Ishikawa (cell line): ENCODE measurements around the gene SLC35G6.

Experiments
- CEBPB ChIP-seq: IDR thresholded peaks from 2 replicates; pipeline ENCODE4 v1.6.1; 2012
- CREB1 ChIP-seq: IDR thresholded peaks from 2 replicates; pipeline ENCODE4 v1.6.1; 2012; ENCODE audit warnings: low read depth
- EGR1 ChIP-seq: IDR thresholded peaks from 2 replicates; pipeline ENCODE4 v1.6.1; 2012
- EP300 ChIP-seq: IDR thresholded peaks from 2 replicates; pipeline ENCODE4 v1.6.1; 2012; ENCODE audit warnings: borderline replicate concordance
- FOXM1 ChIP-seq: IDR thresholded peaks from 2 replicates; pipeline ENCODE4 v1.6.1; 2012; ENCODE audit warnings: low read depth, borderline replicate concordance
- MAX ChIP-seq: IDR thresholded peaks from 2 replicates; pipeline ENCODE4 v1.6.1; 2012
- NFIC ChIP-seq: IDR thresholded peaks from 2 replicates; pipeline ENCODE4 v1.6.1; 2012
- RAD21 ChIP-seq: IDR thresholded peaks from 2 replicates; pipeline ENCODE4 v1.6.1; 2012; ENCODE audit warnings: low read depth
- TAF1 ChIP-seq: IDR thresholded peaks from 2 replicates; pipeline ENCODE4 v1.6.1; 2012; ENCODE audit warnings: low read depth, mild to moderate bottlenecking
- TCF12 ChIP-seq: IDR thresholded peaks from 2 replicates; pipeline ENCODE4 v1.6.1; 2012; ENCODE audit warnings: low read depth
- TEAD4 ChIP-seq: IDR thresholded peaks from 2 replicates; pipeline ENCODE4 v1.6.1; 2012
- USF1 ChIP-seq: IDR thresholded peaks from 2 replicates; pipeline ENCODE4 v1.6.1; 2012
- YY1 ChIP-seq: IDR thresholded peaks from 2 replicates; pipeline ENCODE4 v1.6.1; 2012; ENCODE audit warnings: low read depth
- ZBTB7A ChIP-seq: IDR thresholded peaks from 2 replicates; pipeline ENCODE4 v1.6.1; 2012; ENCODE audit warnings: low read depth
- TF ChIP-seq, protein P1 (sequence below): IDR thresholded peaks from 2 replicates; pipeline ENCODE4 v1.6.1; 2012; ENCODE audit warnings: low read depth, mild to moderate bottlenecking

Gene SLC35G6

GRCh38 chr17:7512824-7513540 is 31.7 kb downstream of the SLC35G6 start:
- no peak for TF ChIP-seq ZBTB7A
- no peak for TF ChIP-seq CEBPB
- TF ChIP-seq, protein P1, sequence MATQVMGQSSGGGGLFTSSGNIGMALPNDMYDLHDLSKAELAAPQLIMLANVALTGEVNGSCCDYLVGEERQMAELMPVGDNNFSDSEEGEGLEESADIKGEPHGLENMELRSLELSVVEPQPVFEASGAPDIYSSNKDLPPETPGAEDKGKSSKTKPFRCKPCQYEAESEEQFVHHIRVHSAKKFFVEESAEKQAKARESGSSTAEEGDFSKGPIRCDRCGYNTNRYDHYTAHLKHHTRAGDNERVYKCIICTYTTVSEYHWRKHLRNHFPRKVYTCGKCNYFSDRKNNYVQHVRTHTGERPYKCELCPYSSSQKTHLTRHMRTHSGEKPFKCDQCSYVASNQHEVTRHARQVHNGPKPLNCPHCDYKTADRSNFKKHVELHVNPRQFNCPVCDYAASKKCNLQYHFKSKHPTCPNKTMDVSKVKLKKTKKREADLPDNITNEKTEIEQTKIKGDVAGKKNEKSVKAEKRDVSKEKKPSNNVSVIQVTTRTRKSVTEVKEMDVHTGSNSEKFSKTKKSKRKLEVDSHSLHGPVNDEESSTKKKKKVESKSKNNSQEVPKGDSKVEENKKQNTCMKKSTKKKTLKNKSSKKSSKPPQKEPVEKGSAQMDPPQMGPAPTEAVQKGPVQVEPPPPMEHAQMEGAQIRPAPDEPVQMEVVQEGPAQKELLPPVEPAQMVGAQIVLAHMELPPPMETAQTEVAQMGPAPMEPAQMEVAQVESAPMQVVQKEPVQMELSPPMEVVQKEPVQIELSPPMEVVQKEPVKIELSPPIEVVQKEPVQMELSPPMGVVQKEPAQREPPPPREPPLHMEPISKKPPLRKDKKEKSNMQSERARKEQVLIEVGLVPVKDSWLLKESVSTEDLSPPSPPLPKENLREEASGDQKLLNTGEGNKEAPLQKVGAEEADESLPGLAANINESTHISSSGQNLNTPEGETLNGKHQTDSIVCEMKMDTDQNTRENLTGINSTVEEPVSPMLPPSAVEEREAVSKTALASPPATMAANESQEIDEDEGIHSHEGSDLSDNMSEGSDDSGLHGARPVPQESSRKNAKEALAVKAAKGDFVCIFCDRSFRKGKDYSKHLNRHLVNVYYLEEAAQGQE: no peak
- no peak for TF ChIP-seq EGR1
- TF ChIP-seq CREB1: no peak
- TF ChIP-seq EP300: no peak
- TF ChIP-seq FOXM1: no peak
- no peak for TF ChIP-seq NFIC
- TF ChIP-seq RAD21: no peak
- no peak for TF ChIP-seq YY1
- no peak for TF ChIP-seq TCF12
- no peak for TF ChIP-seq TEAD4
- TF ChIP-seq MAX: no peak
- no peak for TF ChIP-seq USF1
- no peak for TF ChIP-seq TAF1

- TF ChIP-seq NFIC (no peak), FOXM1 (no peak), TCF12 (no peak), ZBTB7A (no peak), USF1 (no peak), EP300 (no peak), TAF1 (no peak), TEAD4 (no peak), CREB1 (no peak), EGR1 (no peak), YY1 (no peak), CEBPB (no peak)
- TF ChIP-seq, protein P1: no peak
These were observed 32.7 kb downstream of the SLC35G6 start for GRCh38 chr17:7513850-7514419.

GRCh38 chr17:7515911-7516610 is 34.8 kb downstream of the SLC35G6 start:
- no peak for TF ChIP-seq USF1
- TF ChIP-seq RAD21: no peak
- TF ChIP-seq TAF1: no peak
- TF ChIP-seq CREB1: no peak
- TF ChIP-seq ZBTB7A: no peak
- no peak for TF ChIP-seq EP300
- no peak for TF ChIP-seq YY1
- no peak for TF ChIP-seq TEAD4
- TF ChIP-seq MAX: no peak
- TF ChIP-seq, protein P1: no peak
